ENCODE results near the gene SMIM44. TPM values are rescaled to one million over a fixed set of nuclear protein-coding genes. Genes with fewer than 3 reads are reported as not detected.

SMIM44 gene
- total and polyA plus RNA-seq, 2 donors from 2014 or later = not detected

GRCh38 chr19:3444695-3445234 lies 38.5 kb downstream of the SMIM44 start:
- no peak for TF ChIP-seq CTCF (IDR thresholded peaks at IDR 0.05; ENCODE audit: borderline replicate concordance, extremely low read depth, insufficient read depth)
- no peak overlapping the region for H3K9ac ChIP-seq (ENCODE audit: low read length in 3 of 3)
- H3K4me3 ChIP-seq (ENCODE audit: low read length in 3 of 3) = peak overlapping the region in 1 of 3 donors; percentile 41
- peaks cover 0 to 13% (median 4%) of the 10 kb centered on the region in 3 donors for H3K4me1 ChIP-seq (ENCODE audit: control insufficient read depth in 2 of 3, insufficient read depth in 2 of 3, low read depth in 1 of 3, low read length in 3 of 3)
- no peaks in the 10 kb centered on the region for H3K9me3 ChIP-seq (ENCODE audit: control insufficient read depth in 2 of 3, insufficient read depth in 1 of 3, low read length in 3 of 3)
- H3K27ac ChIP-seq (ENCODE audit: low read depth in 2 of 2, low read length in 2 of 2) = no peak overlapping the region
- DNase-seq = no peak
- intact Hi-C loops (cut with DNase I) = no loop called here
- peaks cover 4 to 23% (median 8%) of the 10 kb centered on the region in 3 donors for H3K36me3 ChIP-seq (ENCODE audit: control insufficient read depth in 2 of 3, insufficient read depth in 3 of 3, low read length in 3 of 3)
- no peaks in the 10 kb centered on the region for H3K27me3 ChIP-seq (ENCODE audit: control insufficient read depth, insufficient read depth, low read length)
- no peak for FAIRE-seq

GRCh38 chr19:3443840-3444694 lies 39.2 kb downstream of the SMIM44 start:
- intact Hi-C loops (cut with DNase I) = no loop called here
- peak overlapping the region in 1 of 2 donors; percentile 66 for H3K27ac ChIP-seq (ENCODE audit: low read depth in 2 of 2, low read length in 2 of 2)
- H3K4me3 ChIP-seq (ENCODE audit: low read length in 3 of 3) = no peak overlapping the region
- TF ChIP-seq CTCF (IDR thresholded peaks at IDR 0.05; ENCODE audit: borderline replicate concordance, extremely low read depth, insufficient read depth) = no peak
- H3K9ac ChIP-seq (ENCODE audit: low read length in 3 of 3) = no peak overlapping the region
- DNase-seq (peak in 4 of 5 donors; percentile 76 to 86 (median 80)), FAIRE-seq (no peak)
- H3K27me3 ChIP-seq (ENCODE audit: control insufficient read depth, insufficient read depth, low read length) = no peaks in the 10 kb centered on the region
- H3K36me3 ChIP-seq (ENCODE audit: control insufficient read depth in 2 of 3, insufficient read depth in 3 of 3, low read length in 3 of 3) = peaks cover 4 to 23% (median 8%) of the 10 kb centered on the region in 3 donors
- H3K9me3 ChIP-seq (ENCODE audit: control insufficient read depth in 2 of 3, insufficient read depth in 1 of 3, low read length in 3 of 3) = no peaks in the 10 kb centered on the region
- peaks cover 0 to 13% (median 4%) of the 10 kb centered on the region in 3 donors for H3K4me1 ChIP-seq (ENCODE audit: control insufficient read depth in 2 of 3, insufficient read depth in 2 of 3, low read depth in 1 of 3, low read length in 3 of 3)

- intact Hi-C loops (cut with DNase I) = no loop called here
- no peak overlapping the region for H3K9ac ChIP-seq (ENCODE audit: low read length in 3 of 3)
- no peak overlapping the region for H3K4me3 ChIP-seq (ENCODE audit: low read length in 3 of 3)
- no peak overlapping the region for H3K27ac ChIP-seq (ENCODE audit: low read depth in 2 of 2, low read length in 2 of 2)
- H3K4me1 ChIP-seq (ENCODE audit: control insufficient read depth in 2 of 3, insufficient read depth in 2 of 3, low read depth in 1 of 3, low read length in 3 of 3) = peaks cover 0 to 13% (median 4%) of the 10 kb centered on the region in 3 donors
- no peaks in the 10 kb centered on the region for H3K27me3 ChIP-seq (ENCODE audit: control insufficient read depth, insufficient read depth, low read length)
- no peak for TF ChIP-seq CTCF (IDR thresholded peaks at IDR 0.05; ENCODE audit: borderline replicate concordance, extremely low read depth, insufficient read depth)
- DNase-seq = no peak
- FAIRE-seq = no peak
- no peaks in the 10 kb centered on the region for H3K9me3 ChIP-seq (ENCODE audit: control insufficient read depth in 2 of 3, insufficient read depth in 1 of 3, low read length in 3 of 3)
- peaks cover 4 to 24% (median 8%) of the 10 kb centered on the region in 3 donors for H3K36me3 ChIP-seq (ENCODE audit: control insufficient read depth in 2 of 3, insufficient read depth in 3 of 3, low read length in 3 of 3)
These were observed 40.7 kb downstream of the SMIM44 start for GRCh38 chr19:3442487-3443071.

All from kidney (tissue), 14 donors.